ENCODE measurements around the gene AKAP11.

AKAP11 gene

DNA sequence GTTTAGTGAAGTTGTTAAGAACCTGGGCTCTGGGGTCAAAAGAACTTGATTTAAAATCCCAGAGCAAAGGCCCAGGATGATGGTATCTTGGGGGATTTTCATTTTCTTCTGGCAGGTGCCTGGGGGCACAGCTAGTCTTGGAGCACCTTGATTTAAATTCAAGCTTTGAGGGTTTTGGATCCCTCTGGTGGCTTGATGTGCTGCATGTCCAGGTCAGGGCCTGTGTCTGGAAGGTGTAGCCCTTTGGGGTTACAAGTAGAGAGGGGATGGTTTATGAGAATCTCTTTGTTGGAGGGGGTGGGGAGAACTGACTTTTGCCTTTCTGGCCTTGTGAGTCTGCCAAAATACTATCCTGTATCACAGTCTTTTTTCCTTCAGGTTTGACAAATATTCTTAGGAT, 55.8 kb downstream of the AKAP11 start:
- DNase-seq (ENCODE audit: low read depth in 2 of 2): no peak
- H3K4me3 ChIP-seq (replicated peaks in 1 of 2; ENCODE audit: low read depth in 2 of 2, low read length in 2 of 2): no peak overlapping the region
- TF ChIP-seq, protein P1, sequence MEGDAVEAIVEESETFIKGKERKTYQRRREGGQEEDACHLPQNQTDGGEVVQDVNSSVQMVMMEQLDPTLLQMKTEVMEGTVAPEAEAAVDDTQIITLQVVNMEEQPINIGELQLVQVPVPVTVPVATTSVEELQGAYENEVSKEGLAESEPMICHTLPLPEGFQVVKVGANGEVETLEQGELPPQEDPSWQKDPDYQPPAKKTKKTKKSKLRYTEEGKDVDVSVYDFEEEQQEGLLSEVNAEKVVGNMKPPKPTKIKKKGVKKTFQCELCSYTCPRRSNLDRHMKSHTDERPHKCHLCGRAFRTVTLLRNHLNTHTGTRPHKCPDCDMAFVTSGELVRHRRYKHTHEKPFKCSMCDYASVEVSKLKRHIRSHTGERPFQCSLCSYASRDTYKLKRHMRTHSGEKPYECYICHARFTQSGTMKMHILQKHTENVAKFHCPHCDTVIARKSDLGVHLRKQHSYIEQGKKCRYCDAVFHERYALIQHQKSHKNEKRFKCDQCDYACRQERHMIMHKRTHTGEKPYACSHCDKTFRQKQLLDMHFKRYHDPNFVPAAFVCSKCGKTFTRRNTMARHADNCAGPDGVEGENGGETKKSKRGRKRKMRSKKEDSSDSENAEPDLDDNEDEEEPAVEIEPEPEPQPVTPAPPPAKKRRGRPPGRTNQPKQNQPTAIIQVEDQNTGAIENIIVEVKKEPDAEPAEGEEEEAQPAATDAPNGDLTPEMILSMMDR (IDR thresholded peaks at IDR 0.05; ENCODE audit: low read depth, low read length): no peak

DNA sequence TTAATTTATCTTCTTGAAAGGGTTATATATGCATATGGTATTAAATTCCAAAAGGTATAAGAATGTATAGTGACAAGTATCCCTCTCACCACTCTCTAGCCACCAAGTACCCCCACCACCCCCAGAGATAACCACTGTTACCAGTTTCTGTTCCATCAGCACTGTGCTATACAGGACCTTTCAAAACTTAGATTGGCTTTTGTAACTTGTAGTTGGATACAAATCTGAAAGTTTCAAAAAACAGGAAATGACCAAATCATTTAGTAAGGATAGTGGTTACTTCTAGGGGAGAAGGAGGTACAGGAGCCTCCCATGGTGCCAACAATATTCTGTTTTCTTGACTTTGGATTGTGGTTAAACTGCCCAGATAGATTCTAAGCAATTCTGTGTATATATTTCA, 56.7 kb downstream of the AKAP11 start:
- no peak overlapping the region for H3K4me3 ChIP-seq (replicated peaks in 1 of 2; ENCODE audit: low read depth in 2 of 2, low read length in 2 of 2)
- peak; percentile 10 to 12 for DNase-seq (ENCODE audit: low read depth in 2 of 2)
- TF ChIP-seq, protein P1 (IDR thresholded peaks at IDR 0.05; ENCODE audit: low read depth, low read length): no peak

DNA sequence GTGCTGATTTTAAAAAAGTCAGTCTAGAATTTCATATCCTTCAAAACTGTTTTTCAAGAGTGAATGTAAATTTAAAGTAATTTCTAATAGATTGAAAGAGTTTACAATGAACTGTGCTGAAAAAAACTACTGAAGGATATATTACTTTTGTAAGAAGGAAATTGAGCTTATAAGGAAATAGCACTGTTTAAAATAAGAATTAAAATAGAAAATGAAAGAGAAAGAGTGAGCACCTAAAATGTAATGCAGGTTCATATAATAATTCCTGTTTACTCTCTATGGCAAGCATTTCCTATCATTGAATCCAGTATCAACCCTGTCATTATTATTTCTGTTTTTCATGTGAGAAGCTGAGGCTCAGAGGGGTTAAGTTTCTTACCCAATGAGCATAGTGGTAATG, 57.3 kb downstream of the AKAP11 start:
- TF ChIP-seq, protein P1 (IDR thresholded peaks at IDR 0.05; ENCODE audit: low read depth, low read length): no peak
- no peak for DNase-seq (ENCODE audit: low read depth in 2 of 2)
- no peak overlapping the region for H3K4me3 ChIP-seq (replicated peaks in 1 of 2; ENCODE audit: low read depth in 2 of 2, low read length in 2 of 2)

DNA sequence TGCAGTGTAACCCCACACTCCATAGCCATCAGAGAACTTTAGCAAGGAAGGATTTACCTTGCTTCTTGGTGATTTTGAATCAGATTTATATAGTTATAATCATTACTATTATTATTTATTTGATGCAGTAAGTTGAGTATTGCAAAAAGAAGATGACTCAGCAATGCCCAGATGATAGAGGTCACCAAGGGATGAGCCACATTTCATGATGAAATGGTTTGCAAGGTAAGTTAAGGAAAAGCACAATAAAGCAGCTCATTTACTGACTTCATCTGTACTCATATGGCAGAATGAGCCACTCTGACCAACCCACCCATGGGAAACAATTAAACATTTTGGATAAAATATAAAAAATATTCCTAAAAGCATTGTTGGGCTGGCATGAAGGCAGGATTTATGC, 59.1 kb downstream of the AKAP11 start:
- no peak overlapping the region for H3K4me3 ChIP-seq (replicated peaks in 1 of 2; ENCODE audit: low read depth in 2 of 2, low read length in 2 of 2)
- peak in 1 of 2 donors; percentile 53 for DNase-seq (ENCODE audit: low read depth in 2 of 2)
- TF ChIP-seq, protein P1 (IDR thresholded peaks at IDR 0.05; ENCODE audit: low read depth, low read length): no peak

DNA sequence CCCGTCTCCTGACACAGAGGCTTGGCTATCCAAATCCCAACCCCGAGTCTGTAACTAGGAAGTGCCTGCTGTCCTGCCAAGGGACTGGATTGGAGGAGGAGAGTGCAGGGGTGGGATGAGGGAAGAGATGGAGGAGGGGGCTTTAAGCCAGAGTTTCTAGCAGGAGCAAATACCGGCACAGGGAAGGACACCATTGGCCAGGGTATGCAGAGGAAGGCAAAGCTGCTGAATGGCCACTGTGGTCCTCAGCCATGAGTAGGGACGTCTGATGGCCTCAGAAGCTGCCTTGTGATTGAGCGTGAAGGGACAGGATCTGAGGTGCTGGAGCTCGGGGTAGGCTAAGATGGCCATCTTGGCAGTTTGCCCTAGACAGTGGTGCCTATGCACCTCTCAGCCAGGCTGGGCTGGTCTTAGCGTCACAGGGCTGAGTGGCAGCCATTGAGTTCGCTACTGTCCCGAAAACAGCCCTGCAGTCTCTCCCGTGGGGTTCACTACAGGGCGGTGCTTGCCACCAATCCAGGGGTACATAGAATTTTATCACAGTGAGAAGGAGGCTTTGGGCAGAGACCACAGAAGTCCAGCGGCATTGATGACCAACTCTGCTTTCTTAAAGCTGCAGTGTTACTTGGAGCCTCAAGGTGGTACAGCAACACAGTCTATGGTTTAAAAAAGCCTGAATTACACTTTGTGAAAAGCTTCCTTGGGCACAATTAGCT, 61.8 kb downstream of the AKAP11 start:
- H3K4me3 ChIP-seq (replicated peaks in 1 of 2; ENCODE audit: low read depth in 2 of 2, low read length in 2 of 2): no peak overlapping the region
- TF ChIP-seq, protein P1 (IDR thresholded peaks at IDR 0.05; ENCODE audit: low read depth, low read length): peak; percentile 73
- DNase-seq (ENCODE audit: low read depth in 2 of 2): peak; percentile 71 to 76

DNA sequence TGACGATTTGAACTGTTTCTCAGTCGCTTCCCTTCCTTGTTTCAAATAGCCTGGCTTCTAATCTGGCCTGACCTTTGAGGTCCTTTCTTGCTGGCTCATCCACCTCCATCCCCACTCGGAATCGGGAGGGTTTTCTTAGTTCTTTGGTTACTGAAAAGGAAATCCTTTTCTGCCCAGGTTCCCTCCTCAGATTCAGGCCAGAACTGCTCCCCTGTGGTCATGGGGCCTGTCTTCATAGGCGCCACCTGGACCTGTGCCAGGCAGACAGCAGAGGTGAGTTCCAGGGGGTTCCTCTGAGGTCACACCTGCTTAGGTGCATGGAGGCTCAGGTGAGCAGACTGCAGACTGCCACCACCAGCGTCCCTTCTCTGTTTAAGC, 62.4 kb downstream of the AKAP11 start:
- TF ChIP-seq, protein P1 (IDR thresholded peaks at IDR 0.05; ENCODE audit: low read depth, low read length): no peak
- no peak overlapping the region for H3K4me3 ChIP-seq (replicated peaks in 1 of 2; ENCODE audit: low read depth in 2 of 2, low read length in 2 of 2)
- no peak for DNase-seq (ENCODE audit: low read depth in 2 of 2)
